Stimulated activated naive B cell treated with anti-CD40 and anti-IgM and Interleukin-4, amounts not matched to agents 10 μg/mL and 1 μg/mL and 100 μg/mL, for 72 hours (primary cell): ENCODE measurements around the gene IGFBP3.
A peak's percentile ranks its signal among the peaks of the same experiment; 100 is the strongest.

ENCODE experiments used
- ATAC-seq, 2 donors: fragments of 150-1000 bp; cut with Tn5 transposase; replicated peaks; 2 replicates each; pipeline ENCODE4 v1.10.0; 2021; ENCODE audit warnings: moderate library complexity in 1 of 2
- DNase-seq: peaks from one replicate; pipeline ENCODE4 v3.0.0; 2021
- H3K27ac Mint-ChIP-seq: one replicate; pipeline ENCODE4 v1.8.0; 2022; ENCODE audit warnings: mild to moderate bottlenecking, mixed read lengths
- H3K27me3 Mint-ChIP-seq, 2 donors: one replicate each; pipeline ENCODE4 v1.8.0; 2022; ENCODE audit warnings: mixed read lengths in 2 of 2
- H3K36me3 Mint-ChIP-seq, 2 donors: one replicate each; pipeline ENCODE4 v1.8.0; 2022; ENCODE audit warnings: mixed read lengths in 2 of 2, mild to moderate bottlenecking in 1 of 2
- H3K4me1 Mint-ChIP-seq, 2 donors: one replicate each; pipeline ENCODE4 v1.8.0; 2022; ENCODE audit warnings: mixed read lengths in 2 of 2, mild to moderate bottlenecking in 1 of 2
- H3K4me3 Mint-ChIP-seq, 2 donors: one replicate each; pipeline ENCODE4 v1.8.0; 2022; ENCODE audit warnings: mild to moderate bottlenecking in 2 of 2, mixed read lengths in 2 of 2, moderate library complexity in 1 of 2
- H3K9me3 Mint-ChIP-seq, 2 donors: one replicate each; pipeline ENCODE4 v1.8.0; 2022; ENCODE audit warnings: mixed read lengths in 2 of 2, mild to moderate bottlenecking in 1 of 2

Gene IGFBP3

GRCh38 chr7:45893374-45893995, 27.6 kb downstream of the IGFBP3 start:
- Mint-ChIP-seq H3K9me3 (no peaks in the 10 kb centered on the region), H3K4me3 (no peak overlapping the region), H3K27ac (no peak overlapping the region), H3K4me1 (peaks cover 2% of the 10 kb centered on the region in 2 donors), H3K36me3 (no peaks in the 10 kb centered on the region), H3K27me3 (peaks cover 64 to 74% of the 10 kb centered on the region in 2 donors)
- no peak for ATAC-seq
- DNase-seq = no peak

DNA sequence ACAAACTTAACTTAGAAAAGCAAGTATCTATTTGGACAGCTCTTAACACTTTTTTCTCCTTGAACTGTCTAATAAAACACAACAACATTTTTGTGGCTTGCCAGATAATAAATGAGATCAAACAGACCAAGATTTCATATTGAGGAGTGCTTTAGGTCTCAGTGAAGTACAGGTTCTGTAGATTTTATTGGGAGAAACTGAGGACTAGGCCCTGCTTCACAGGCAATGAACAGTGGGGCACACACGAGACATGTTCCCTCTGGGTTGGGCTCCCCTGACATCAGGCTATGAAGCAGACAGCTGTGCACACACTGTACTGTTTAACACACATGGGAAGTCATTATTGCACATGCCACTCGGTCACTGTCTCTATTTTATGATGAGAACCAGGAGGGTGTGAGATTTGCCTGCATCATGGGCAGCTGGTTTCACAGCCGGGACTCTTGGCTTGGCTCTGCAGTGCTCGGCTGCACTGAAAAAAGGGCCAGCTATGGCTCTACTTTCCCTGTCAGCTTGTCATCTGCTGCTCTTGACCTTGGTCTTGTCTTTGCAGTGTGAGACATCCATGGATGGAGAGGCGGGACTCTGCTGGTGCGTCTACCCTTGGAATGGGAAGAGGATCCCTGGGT, 28.6 kb downstream of the IGFBP3 start:
- peaks cover 68 to 83% of the 10 kb centered on the region in 2 donors for H3K27me3 Mint-ChIP-seq
- DNase-seq = no peak
- peaks cover 4 to 7% of the 10 kb centered on the region in 2 donors for H3K4me1 Mint-ChIP-seq
- ATAC-seq = no peak
- H3K27ac Mint-ChIP-seq = no peak overlapping the region
- no peaks in the 10 kb centered on the region for H3K9me3 Mint-ChIP-seq
- no peak overlapping the region for H3K4me3 Mint-ChIP-seq
- no peaks in the 10 kb centered on the region for H3K36me3 Mint-ChIP-seq

DNA sequence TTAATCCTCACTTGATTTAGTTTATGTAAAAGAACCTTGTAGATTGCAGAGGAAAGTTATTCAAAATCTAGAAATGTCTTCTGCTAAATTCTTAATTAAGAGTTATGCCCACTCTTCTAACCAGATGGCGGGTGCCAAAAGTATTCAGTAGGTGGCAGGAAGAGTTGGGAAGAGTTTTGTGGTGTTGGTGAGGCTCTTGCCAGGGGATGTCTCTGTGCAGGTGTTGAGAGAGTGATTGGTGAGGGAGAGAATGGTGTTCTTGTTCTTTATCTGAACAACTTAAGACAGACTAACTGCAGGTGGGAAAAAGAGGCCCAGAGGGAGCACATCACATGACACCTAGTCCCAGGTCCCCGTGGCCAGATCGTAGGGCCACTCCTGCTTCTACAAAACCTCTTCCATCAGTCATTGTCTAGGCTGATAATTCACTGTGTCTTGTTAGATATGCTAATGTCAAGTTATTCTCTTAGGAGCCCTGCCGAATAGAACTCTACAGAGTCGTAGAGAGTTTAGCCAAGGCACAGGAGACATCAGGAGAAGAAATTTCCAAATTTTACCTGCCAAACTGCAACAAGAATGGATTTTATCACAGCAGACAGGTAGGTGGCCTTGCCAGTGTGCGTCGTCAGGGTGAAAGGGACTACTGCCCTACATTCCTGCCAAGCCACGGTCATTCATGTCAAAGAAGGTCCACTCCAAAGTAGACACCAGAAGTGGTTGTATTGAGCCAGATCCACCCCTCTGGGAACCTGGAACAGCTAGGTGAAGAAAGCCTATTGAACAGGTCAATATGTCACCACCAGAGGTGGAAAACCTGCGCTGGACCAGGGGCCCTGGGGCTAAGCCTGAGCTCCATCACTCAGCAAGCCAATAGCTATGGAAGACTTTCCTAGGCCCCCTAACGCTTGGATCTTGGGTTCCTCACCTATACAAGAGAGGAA, 29.3 kb downstream of the IGFBP3 start:
- no peak overlapping the region for H3K4me3 Mint-ChIP-seq
- ATAC-seq (no peak), DNase-seq (no peak)
- peaks cover 75 to 90% of the 10 kb centered on the region in 2 donors for H3K27me3 Mint-ChIP-seq
- no peaks in the 10 kb centered on the region for H3K36me3 Mint-ChIP-seq
- peaks cover 4 to 7% of the 10 kb centered on the region in 2 donors for H3K4me1 Mint-ChIP-seq
- H3K27ac Mint-ChIP-seq = no peak overlapping the region
- H3K9me3 Mint-ChIP-seq = no peaks in the 10 kb centered on the region

DNA sequence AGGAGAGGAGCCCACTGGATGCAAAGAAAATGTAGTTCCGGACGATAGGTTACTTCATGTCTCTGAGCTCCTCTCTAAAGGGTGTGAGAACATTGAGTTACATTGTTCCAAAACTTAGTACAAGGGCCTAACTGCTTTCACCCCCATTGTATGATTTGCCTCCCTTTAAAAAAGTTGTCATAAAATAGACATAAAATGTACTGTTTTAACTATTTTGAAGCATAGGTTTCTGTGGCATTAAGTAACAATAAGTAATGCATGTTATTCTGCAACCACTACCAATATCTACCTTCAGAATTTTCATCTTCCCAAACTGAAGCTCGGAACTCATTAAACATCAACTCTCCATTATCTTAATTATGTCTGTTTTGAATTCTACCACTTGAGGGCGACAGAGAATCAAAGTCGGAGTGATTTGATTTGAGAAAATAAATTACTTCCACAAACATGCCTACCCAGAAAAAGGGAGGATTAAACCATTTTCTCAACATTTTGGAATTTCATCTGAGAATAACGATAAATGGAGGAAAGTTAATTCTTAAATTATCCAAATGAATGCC, 30.1 kb downstream of the IGFBP3 start:
- no peak overlapping the region for H3K4me3 Mint-ChIP-seq
- ATAC-seq (no peak), DNase-seq (no peak)
- no peak overlapping the region for H3K27ac Mint-ChIP-seq
- H3K4me1 Mint-ChIP-seq = peaks cover 4 to 7% of the 10 kb centered on the region in 2 donors
- H3K9me3 Mint-ChIP-seq = no peaks in the 10 kb centered on the region
- no peaks in the 10 kb centered on the region for H3K36me3 Mint-ChIP-seq
- H3K27me3 Mint-ChIP-seq = peaks cover 71 to 85% of the 10 kb centered on the region in 2 donors

DNA sequence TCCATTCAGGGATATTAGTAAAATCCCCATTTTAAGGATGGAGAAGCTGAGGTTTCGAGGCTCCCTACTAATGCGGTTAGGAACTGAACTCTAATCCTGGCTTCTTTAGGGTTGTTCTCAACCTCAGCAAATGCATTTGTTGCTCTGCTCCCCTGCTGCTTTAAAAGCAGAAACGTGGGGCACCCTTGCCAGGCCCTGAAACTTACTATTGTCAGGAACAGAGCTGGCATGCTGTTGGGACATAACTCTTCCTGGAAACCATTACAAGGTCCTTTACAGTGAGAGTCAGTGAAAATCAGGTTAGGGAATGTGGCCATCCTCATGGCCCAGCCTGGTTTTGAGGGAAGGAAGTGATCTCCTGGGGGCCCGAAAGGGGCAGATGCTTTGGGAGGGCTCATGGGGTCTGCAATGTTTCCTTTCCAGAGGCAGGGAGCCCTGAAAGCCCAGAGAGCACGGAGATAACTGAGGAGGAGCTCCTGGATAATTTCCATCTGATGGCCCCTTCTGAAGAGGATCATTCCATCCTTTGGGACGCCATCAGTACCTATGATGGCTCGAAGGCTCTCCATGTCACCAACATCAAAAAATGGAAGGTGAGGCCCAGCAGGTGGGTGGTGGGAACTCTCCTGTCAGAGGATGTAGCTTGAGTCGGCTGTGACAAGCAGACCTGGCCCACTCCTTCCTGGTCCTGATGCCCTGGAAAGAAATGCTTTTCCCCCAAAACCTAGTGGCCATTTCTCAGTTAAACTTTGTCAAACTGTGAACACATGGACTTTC, 30.8 kb downstream of the IGFBP3 start:
- Mint-ChIP-seq H3K9me3 (no peaks in the 10 kb centered on the region), H3K27ac (no peak overlapping the region), H3K36me3 (no peaks in the 10 kb centered on the region), H3K27me3 (peaks cover 66 to 81% of the 10 kb centered on the region in 2 donors), H3K4me3 (no peak overlapping the region), H3K4me1 (peaks cover 4 to 7% of the 10 kb centered on the region in 2 donors)
- ATAC-seq (no peak), DNase-seq (no peak)

DNA sequence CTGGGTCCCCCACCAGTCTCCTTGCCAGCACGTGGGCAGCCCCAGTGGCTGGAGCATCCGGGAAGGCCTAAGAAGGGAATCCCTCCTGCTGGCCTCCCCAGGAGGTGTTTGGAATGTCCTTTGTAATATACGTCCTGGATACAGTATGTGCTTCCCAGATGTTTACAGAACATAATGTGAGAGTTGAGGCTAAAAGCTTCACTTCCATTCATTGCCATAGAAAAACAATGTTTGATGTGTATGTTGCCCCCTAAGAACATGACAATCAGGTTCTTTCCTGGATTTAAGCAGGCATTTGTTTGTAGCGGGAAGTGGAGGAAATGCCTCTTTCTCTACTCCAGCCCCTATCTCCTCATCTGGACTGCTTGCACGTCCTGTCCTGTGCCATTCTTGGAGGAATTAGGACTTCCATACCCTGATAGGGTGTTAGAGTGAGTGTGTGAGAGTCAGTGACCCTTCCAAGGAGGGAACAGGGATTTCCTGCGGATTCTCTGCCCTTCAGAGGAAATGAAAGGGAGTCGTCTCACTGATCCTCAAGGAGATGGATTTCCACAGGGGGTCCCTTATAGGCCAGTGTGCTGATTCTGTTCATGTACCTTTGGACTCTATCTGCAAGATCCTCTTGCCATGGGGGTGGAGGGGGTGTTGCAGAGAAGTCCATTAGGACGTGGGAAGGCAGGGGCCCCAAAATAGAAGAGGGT, 31.6 kb downstream of the IGFBP3 start:
- ATAC-seq (no peak), DNase-seq (no peak)
- Mint-ChIP-seq H3K27me3 (peaks cover 71 to 83% of the 10 kb centered on the region in 2 donors), H3K36me3 (no peaks in the 10 kb centered on the region), H3K4me1 (peaks cover 4 to 7% of the 10 kb centered on the region in 2 donors), H3K4me3 (no peak overlapping the region), H3K9me3 (no peaks in the 10 kb centered on the region), H3K27ac (no peak overlapping the region)

- H3K4me1 Mint-ChIP-seq = peaks cover 4 to 7% of the 10 kb centered on the region in 2 donors
- ATAC-seq (peak in 1 of 2 donors; percentile 20), DNase-seq (no peak)
- H3K27me3 Mint-ChIP-seq = peaks cover 69 to 79% of the 10 kb centered on the region in 2 donors
- no peaks in the 10 kb centered on the region for H3K36me3 Mint-ChIP-seq
- no peaks in the 10 kb centered on the region for H3K9me3 Mint-ChIP-seq
- H3K4me3 Mint-ChIP-seq = no peak overlapping the region
- H3K27ac Mint-ChIP-seq = no peak overlapping the region
These were observed 32.1 kb downstream of the IGFBP3 start for GRCh38 chr7:45888993-45889366.

GRCh38 chr7:45888185-45888992, 32.7 kb downstream of the IGFBP3 start, which contains the start of gene IGFBP1:
Gene IGFBP1, plus strand, starts transcription at chr7:45888488. Its CDS starts 165 bp downstream, at chr7:45888653.
- ATAC-seq (peak; percentile 42 to 43), DNase-seq (no peak)
- no peaks in the 10 kb centered on the region for H3K36me3 Mint-ChIP-seq
- no peak within 1 kb of the TSS for H3K27ac Mint-ChIP-seq
- peaks cover 4 to 7% of the 10 kb centered on the region in 2 donors for H3K4me1 Mint-ChIP-seq
- H3K4me3 Mint-ChIP-seq = peak within 1 kb of the TSS; percentile 31 to 64
- H3K9me3 Mint-ChIP-seq = no peaks in the 10 kb centered on the region
- H3K27me3 Mint-ChIP-seq = peaks cover 71 to 73% of the 10 kb centered on the region in 2 donors

DNA sequence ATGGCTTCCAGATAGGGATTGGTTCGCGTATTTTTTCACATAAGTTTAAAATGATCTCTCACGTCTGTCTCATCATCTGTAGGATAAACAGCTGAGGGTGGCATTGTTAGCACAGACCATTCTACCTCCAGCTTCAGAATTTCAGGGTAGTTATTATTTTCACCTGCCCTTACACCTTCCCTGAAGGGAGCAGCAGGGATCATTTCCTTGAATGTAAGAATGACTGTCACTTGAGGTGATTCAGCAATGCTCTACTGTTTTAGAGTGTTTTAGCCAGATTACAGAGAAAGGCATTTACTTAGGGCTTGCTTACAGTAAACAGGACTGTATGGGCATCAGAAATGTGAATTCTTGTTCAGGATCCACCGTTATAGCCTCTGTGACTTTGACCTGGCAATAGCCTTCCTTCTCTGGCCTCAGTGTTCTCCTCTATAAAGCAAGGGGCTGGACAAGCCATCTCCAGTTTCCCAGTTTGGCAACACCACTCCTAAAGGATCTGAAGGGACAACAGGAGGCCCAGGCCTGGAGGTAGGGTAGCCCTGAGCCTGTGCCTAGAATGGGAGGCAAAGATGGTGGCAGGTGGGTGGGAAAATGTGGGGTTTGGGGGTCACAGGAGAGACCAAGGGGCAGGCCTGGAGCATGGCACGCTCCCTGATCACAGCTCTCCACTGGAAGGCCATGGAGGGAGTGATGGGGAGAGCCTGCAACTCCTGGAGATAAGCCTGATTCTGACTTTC, 34.0 kb downstream of the IGFBP3 start:
- H3K4me3 Mint-ChIP-seq = no peak overlapping the region
- ATAC-seq (no peak), DNase-seq (no peak)
- peaks cover 4 to 7% of the 10 kb centered on the region in 2 donors for H3K4me1 Mint-ChIP-seq
- no peaks in the 10 kb centered on the region for H3K9me3 Mint-ChIP-seq
- H3K36me3 Mint-ChIP-seq = no peaks in the 10 kb centered on the region
- no peak overlapping the region for H3K27ac Mint-ChIP-seq
- H3K27me3 Mint-ChIP-seq = peaks cover 69 to 72% of the 10 kb centered on the region in 2 donors

- ATAC-seq (no peak), DNase-seq (no peak)
- Mint-ChIP-seq H3K36me3 (no peaks in the 10 kb centered on the region), H3K4me3 (no peak overlapping the region), H3K27ac (no peak overlapping the region), H3K4me1 (peaks cover 4 to 7% of the 10 kb centered on the region in 2 donors), H3K27me3 (peaks cover 59 to 61% of the 10 kb centered on the region in 2 donors), H3K9me3 (no peaks in the 10 kb centered on the region)
These were observed 35.7 kb downstream of the IGFBP3 start for GRCh38 chr7:45885264-45885882.

DNA sequence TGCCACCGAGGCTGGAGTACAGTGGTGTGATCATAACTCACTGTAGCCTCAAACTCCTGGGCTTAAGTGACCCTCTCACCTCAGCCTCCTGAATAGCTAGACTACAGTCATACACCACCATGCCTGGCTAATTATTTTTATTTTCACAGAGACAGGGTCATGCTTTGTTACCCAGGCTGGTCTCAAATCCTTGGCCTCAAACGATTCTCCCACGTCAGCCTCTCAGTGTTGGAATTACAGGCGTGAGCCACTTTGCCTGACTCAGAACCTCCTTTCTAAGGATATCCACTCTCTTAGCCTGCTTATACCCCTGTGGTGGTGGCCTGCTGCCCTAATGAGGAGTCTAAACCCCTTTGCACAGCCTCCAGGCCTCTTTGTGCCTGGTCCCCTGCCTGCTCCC, 36.9 kb downstream of the IGFBP3 start:
- H3K36me3 Mint-ChIP-seq = no peaks in the 10 kb centered on the region
- no peak for ATAC-seq
- no peak for DNase-seq
- H3K27ac Mint-ChIP-seq = no peak overlapping the region
- peaks cover under 1 to 4% of the 10 kb centered on the region in 2 donors for H3K9me3 Mint-ChIP-seq
- H3K27me3 Mint-ChIP-seq = peaks cover 46 to 49% of the 10 kb centered on the region in 2 donors
- H3K4me3 Mint-ChIP-seq = no peak overlapping the region
- H3K4me1 Mint-ChIP-seq = peaks cover 4 to 7% of the 10 kb centered on the region in 2 donors

DNA sequence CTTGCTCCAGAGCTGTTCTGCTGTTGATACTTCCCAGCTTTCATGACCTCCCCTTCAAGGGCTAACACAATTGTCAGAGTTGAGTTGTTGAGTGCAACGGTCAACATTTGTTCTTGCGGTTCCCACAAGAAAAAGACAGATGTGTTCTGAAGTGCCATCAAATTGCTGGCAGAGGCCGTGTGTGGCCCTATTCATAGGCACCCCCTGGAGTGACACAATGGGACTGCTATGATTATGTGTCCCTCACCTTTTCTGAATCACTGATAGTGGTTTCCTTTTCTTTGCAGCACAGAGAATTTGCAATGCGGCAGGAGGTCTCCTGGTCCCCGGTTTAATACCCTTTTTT, 38.6 kb downstream of the IGFBP3 start:
- H3K27ac Mint-ChIP-seq = no peak overlapping the region
- peaks cover 32 to 33% of the 10 kb centered on the region in 2 donors for H3K27me3 Mint-ChIP-seq
- peaks cover 6 to 9% of the 10 kb centered on the region in 2 donors for H3K9me3 Mint-ChIP-seq
- H3K4me3 Mint-ChIP-seq = no peak overlapping the region
- H3K36me3 Mint-ChIP-seq = no peaks in the 10 kb centered on the region
- no peak for ATAC-seq
- no peaks in the 10 kb centered on the region for H3K4me1 Mint-ChIP-seq
- DNase-seq = no peak
